Measurements from ENCODE around the gene TAF12.
"Not testable (repeated sequence)": the region's sequence is repeated elsewhere in the genome, so short reads cannot be mapped to it uniquely, and the experiment has no call there.

The TAF12 gene

GRCh38 chr1:28591708-28592320, 51.1 kb downstream of the TAF12 start, which contains the start of gene RAB42:
Gene RAB42, plus strand, starts transcription at chr1:28592265. Its CDS starts 247 bp downstream, at chr1:28592512.
- H3K79me2 ChIP-seq (ENCODE audit: low read length) = no peaks in the 10 kb centered on the region
- H2AFZ ChIP-seq (ENCODE audit: low read depth, low read length) = no peak within 1 kb of the TSS
- H4K20me1 ChIP-seq (ENCODE audit: insufficient read depth, low read length) = no peaks in the 10 kb centered on the region
- H3K4me2 ChIP-seq (ENCODE audit: low read length) = peak within 1 kb of the TSS; percentile 64
- H3K27ac ChIP-seq (ENCODE audit: low read length) = no peak within 1 kb of the TSS
- no peaks in the 10 kb centered on the region for H3K9me3 ChIP-seq (ENCODE audit: insufficient read depth, low read length)
- peaks cover 22% of the 10 kb centered on the region for H3K4me1 ChIP-seq (ENCODE audit: low read length)
- 0 out of 2 replicates have a peak within 1 kb of the TSS, but pooled peaks have one; percentile 13 for H3K9ac ChIP-seq (ENCODE audit: low read length)
- TF ChIP-seq CTCF (IDR thresholded peaks at IDR 0.05; ENCODE audit: low read depth, low read length) = no peak
- no peak for TF ChIP-seq EZH2phosphoT487 (IDR thresholded peaks at IDR 0.05; ENCODE audit: low read depth)
- H3K36me3 ChIP-seq (replicated peaks; ENCODE audit: low read depth, low read length) = no peaks in the 10 kb centered on the region
- H3K27me3 ChIP-seq (ENCODE audit: low read depth, low read length) = no peaks in the 10 kb centered on the region
- peak within 1 kb of the TSS; percentile 70 for H3K4me3 ChIP-seq (ENCODE audit: low read length)

GRCh38 chr1:28586585-28587391, 56.1 kb downstream of the TAF12 start:
- not testable (repeated sequence) for H3K79me2 ChIP-seq (ENCODE audit: low read length); H4K20me1 ChIP-seq (ENCODE audit: insufficient read depth, low read length); H3K36me3 ChIP-seq (replicated peaks; ENCODE audit: low read depth, low read length); H2AFZ ChIP-seq (ENCODE audit: low read depth, low read length); H3K9me3 ChIP-seq (ENCODE audit: insufficient read depth, low read length); H3K4me3 ChIP-seq (ENCODE audit: low read length); H3K27me3 ChIP-seq (ENCODE audit: low read depth, low read length)
- peak overlapping the region; percentile 84 for H3K27ac ChIP-seq (ENCODE audit: low read length)
- H3K9ac ChIP-seq (ENCODE audit: low read length) = peak overlapping the region; percentile 34; the same call in 1 of the 2 replicates
- peak overlapping the region; percentile 57 for H3K4me2 ChIP-seq (ENCODE audit: low read length)
- peaks cover 41% of the 10 kb centered on the region for H3K4me1 ChIP-seq (ENCODE audit: low read length)

DNA sequence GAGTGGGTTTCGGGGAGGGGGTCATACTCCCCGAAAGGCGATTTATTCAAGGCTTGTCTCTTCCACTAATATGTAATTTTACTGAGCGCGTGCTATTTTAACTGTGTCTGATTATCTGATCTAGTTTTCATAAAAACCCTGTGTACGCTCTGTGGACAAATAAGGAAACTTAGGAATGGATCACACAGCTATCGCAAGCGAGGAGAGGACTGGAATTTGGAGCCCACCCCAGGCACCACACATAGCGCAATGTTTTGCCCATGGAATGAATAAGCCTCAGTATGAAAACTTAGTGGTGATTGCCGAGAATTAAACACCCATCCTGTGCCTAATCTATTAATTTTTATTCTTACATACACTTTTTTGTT, 60.6 kb downstream of the TAF12 start:
- no peaks in the 10 kb centered on the region for H3K9me3 ChIP-seq (ENCODE audit: insufficient read depth, low read length)
- peaks cover 28% of the 10 kb centered on the region for H4K20me1 ChIP-seq (ENCODE audit: insufficient read depth, low read length)
- TF ChIP-seq EZH2phosphoT487 (IDR thresholded peaks at IDR 0.05; ENCODE audit: low read depth) (no peak), CTCF (IDR thresholded peaks at IDR 0.05; ENCODE audit: low read depth, low read length) (no peak)
- H3K4me1 ChIP-seq (ENCODE audit: low read length) = peaks cover 36% of the 10 kb centered on the region
- H3K36me3 ChIP-seq (replicated peaks; ENCODE audit: low read depth, low read length) = peaks cover 36% of the 10 kb centered on the region
- H3K27me3 ChIP-seq (ENCODE audit: low read depth, low read length) = no peaks in the 10 kb centered on the region
- H2AFZ ChIP-seq (ENCODE audit: low read depth, low read length) = 0 out of 2 replicates have a peak overlapping the region, but pooled peaks have one; percentile 37
- peak overlapping the region; percentile 91 for H3K4me3 ChIP-seq (ENCODE audit: low read length)
- peak overlapping the region; percentile 79 for H3K9ac ChIP-seq (ENCODE audit: low read length)
- H3K79me2 ChIP-seq (ENCODE audit: low read length) = peaks cover 37% of the 10 kb centered on the region
- peak overlapping the region; percentile 83 for H3K4me2 ChIP-seq (ENCODE audit: low read length)
- peak overlapping the region; percentile 73 for H3K27ac ChIP-seq (ENCODE audit: low read length)

GRCh38 chr1:28581531-28582247, 61.2 kb downstream of the TAF12 start:
- Histone ChIP-seq H3K36me3 (replicated peaks; ENCODE audit: low read depth, low read length) (peaks cover 36% of the 10 kb centered on the region), H3K4me3 (ENCODE audit: low read length) (peak overlapping the region; percentile 91), H3K79me2 (ENCODE audit: low read length) (peaks cover 37% of the 10 kb centered on the region), H3K27ac (ENCODE audit: low read length) (peak overlapping the region; percentile 76), H2AFZ (ENCODE audit: low read depth, low read length) (0 out of 2 replicates have a peak overlapping the region, but pooled peaks have one; percentile 37), H3K9ac (ENCODE audit: low read length) (peak overlapping the region; percentile 95), H3K9me3 (ENCODE audit: insufficient read depth, low read length) (no peaks in the 10 kb centered on the region), H4K20me1 (ENCODE audit: insufficient read depth, low read length) (peaks cover 28% of the 10 kb centered on the region), H3K27me3 (ENCODE audit: low read depth, low read length) (no peaks in the 10 kb centered on the region), H3K4me2 (ENCODE audit: low read length) (peak overlapping the region; percentile 97), H3K4me1 (ENCODE audit: low read length) (peaks cover 30% of the 10 kb centered on the region)
- no peak for TF ChIP-seq EZH2phosphoT487 (IDR thresholded peaks at IDR 0.05; ENCODE audit: low read depth)
- TF ChIP-seq CTCF (IDR thresholded peaks at IDR 0.05; ENCODE audit: low read depth, low read length) = no peak

Data from OCI-LY3 (cell line).